22Rv1 (cell line): Measurements from ENCODE around the gene GLB1L2.

Experiments
- ZFX ChIP-seq: fragments of 450-650 bp; IDR thresholded peaks from 2 replicates; pipeline ENCODE4 v1.6.1; 2017; ENCODE audit warnings: antibody characterized with exemption, borderline replicate concordance
- TF ChIP-seq, protein P1 (sequence below): fragments of 450-650 bp; IDR thresholded peaks from 2 replicates; pipeline ENCODE4 v1.5.1; 2017; ENCODE audit warnings: mild to moderate bottlenecking

DNA sequence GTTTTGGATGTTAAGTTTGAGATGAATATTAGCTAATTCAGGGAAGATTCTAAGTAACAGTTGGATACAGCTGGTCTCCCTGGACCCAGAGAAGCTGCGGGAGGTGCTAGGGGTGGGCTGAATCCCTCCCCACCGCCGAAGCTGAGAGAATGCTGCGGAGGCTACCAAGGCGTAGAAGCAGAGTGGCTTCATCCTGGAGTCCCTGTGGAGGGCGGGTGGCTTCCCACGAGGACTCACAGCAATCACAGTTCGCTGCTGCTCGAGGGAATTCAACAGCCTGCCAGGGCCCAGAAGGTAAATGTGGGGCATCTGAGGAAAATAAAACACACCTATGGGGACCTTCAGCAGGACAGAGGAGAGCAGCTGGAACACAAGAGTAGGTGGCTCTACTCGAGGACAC is 91.3 kb downstream of the GLB1L2 start:
- TF ChIP-seq, protein P1, sequence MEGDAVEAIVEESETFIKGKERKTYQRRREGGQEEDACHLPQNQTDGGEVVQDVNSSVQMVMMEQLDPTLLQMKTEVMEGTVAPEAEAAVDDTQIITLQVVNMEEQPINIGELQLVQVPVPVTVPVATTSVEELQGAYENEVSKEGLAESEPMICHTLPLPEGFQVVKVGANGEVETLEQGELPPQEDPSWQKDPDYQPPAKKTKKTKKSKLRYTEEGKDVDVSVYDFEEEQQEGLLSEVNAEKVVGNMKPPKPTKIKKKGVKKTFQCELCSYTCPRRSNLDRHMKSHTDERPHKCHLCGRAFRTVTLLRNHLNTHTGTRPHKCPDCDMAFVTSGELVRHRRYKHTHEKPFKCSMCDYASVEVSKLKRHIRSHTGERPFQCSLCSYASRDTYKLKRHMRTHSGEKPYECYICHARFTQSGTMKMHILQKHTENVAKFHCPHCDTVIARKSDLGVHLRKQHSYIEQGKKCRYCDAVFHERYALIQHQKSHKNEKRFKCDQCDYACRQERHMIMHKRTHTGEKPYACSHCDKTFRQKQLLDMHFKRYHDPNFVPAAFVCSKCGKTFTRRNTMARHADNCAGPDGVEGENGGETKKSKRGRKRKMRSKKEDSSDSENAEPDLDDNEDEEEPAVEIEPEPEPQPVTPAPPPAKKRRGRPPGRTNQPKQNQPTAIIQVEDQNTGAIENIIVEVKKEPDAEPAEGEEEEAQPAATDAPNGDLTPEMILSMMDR: no peak
- TF ChIP-seq ZFX: no peak
